DOHH2 (cell line): Measurements from ENCODE around the gene ARMC8.

ENCODE experiments used
- H3F3A ChIP-seq: fragments of 200-600 bp; sonication (generic), shearing (Covaris generic); 2 replicates; pipeline ENCODE4 v1.6.0; 2016; ENCODE audit warnings: antibody characterized with exemption, mild to moderate bottlenecking; ENCODE audit not compliant: control insufficient read depth, insufficient read depth
- H3K27ac ChIP-seq: fragments of 200-600 bp; sonication (generic); 2 replicates; pipeline ENCODE4 v1.5.1; 2014; ENCODE audit warnings: low read depth, mild to moderate bottlenecking, low read length, moderate library complexity
- H3K27me3 ChIP-seq: fragments of 200-600 bp; sonication (generic); 2 replicates; pipeline ENCODE4 v1.6.1; 2014; ENCODE audit warnings: mild to moderate bottlenecking, low read length, mixed read lengths; ENCODE audit not compliant: control insufficient read depth
- H3K36me3 ChIP-seq: fragments of 200-600 bp; sonication (generic); 2 replicates; pipeline ENCODE4 v1.6.1; 2014; ENCODE audit warnings: mild to moderate bottlenecking, low read length, moderate library complexity, mixed read lengths; ENCODE audit not compliant: control insufficient read depth
- H3K4me1 ChIP-seq: fragments of 200-600 bp; sonication (generic); 2 replicates; pipeline ENCODE4 v1.6.1; 2014; ENCODE audit warnings: mild to moderate bottlenecking, low read length, mixed read lengths; ENCODE audit not compliant: control insufficient read depth
- H3K4me2 ChIP-seq: fragments of 200-600 bp; sonication (generic); 2 replicates; pipeline ENCODE4 v1.6.0; 2014; ENCODE audit warnings: mild to moderate bottlenecking, low read length, moderate library complexity
- H3K4me3 ChIP-seq: fragments of 200-600 bp; sonication (generic); 2 replicates; pipeline ENCODE4 v1.5.1; 2014; ENCODE audit warnings: mild to moderate bottlenecking, low read length, mixed read lengths
- H3K79me2 ChIP-seq: fragments of 200-600 bp; sonication (generic); 2 replicates; pipeline ENCODE4 v1.6.1; 2014; ENCODE audit warnings: mild to moderate bottlenecking, low read length, mixed read lengths; ENCODE audit not compliant: control insufficient read depth
- H3K9me2 ChIP-seq: fragments of 200-600 bp; sonication (generic); replicated peaks from 2 replicates; pipeline ENCODE4 v1.6.1; 2014; ENCODE audit warnings: mild to moderate bottlenecking, low read length, mixed read lengths; ENCODE audit not compliant: control insufficient read depth
- H3K9me3 ChIP-seq: fragments of 200-600 bp; sonication (generic); 2 replicates; pipeline ENCODE4 v1.6.1; 2014; ENCODE audit warnings: antibody characterized with exemption, low read length, mixed read lengths; ENCODE audit not compliant: control insufficient read depth, insufficient read depth
- H4K20me1 ChIP-seq: fragments of 200-600 bp; sonication (generic); 2 replicates; pipeline ENCODE4 v1.6.0; 2014; ENCODE audit warnings: low read depth, mild to moderate bottlenecking, antibody characterized with exemption, low read length, moderate library complexity; ENCODE audit not compliant: control insufficient read depth, insufficient read depth
- CTCF ChIP-seq: fragments of 200-600 bp; sonication (generic); IDR thresholded peaks from one replicate; pipeline ENCODE4 v1.5.1; 2014; ENCODE audit warnings: antibody characterized with exemption, mild to moderate bottlenecking, low read depth, low read length; ENCODE audit not compliant: poor library complexity, severe bottlenecking
- EZH2phosphoT487 ChIP-seq: fragments of 200-600 bp; sonication (generic); IDR thresholded peaks from 2 replicates; pipeline ENCODE4 v1.6.1; 2017; ENCODE audit warnings: borderline replicate concordance, mild to moderate bottlenecking, antibody characterized with exemption, low read length, moderate library complexity, mixed read lengths

ARMC8 gene

GRCh38 chr3:138282836-138283235 lies 95.7 kb downstream of the ARMC8 start:
- Histone ChIP-seq H3K4me1 (no peaks in the 10 kb centered on the region), H3K4me2 (no peak overlapping the region), H3K27me3 (no peaks in the 10 kb centered on the region), H3K36me3 (peaks cover 26% of the 10 kb centered on the region), H3F3A (no peaks in the 10 kb centered on the region), H3K79me2 (no peaks in the 10 kb centered on the region), H3K4me3 (no peak overlapping the region), H3K9me3 (no peaks in the 10 kb centered on the region), H3K9me2 (no peaks in the 10 kb centered on the region), H4K20me1 (no peaks in the 10 kb centered on the region), H3K27ac (no peak overlapping the region)
- no peak for TF ChIP-seq EZH2phosphoT487
- TF ChIP-seq CTCF: no peak

- no peak for TF ChIP-seq CTCF
- no peak for TF ChIP-seq EZH2phosphoT487
- H3K9me3 ChIP-seq: no peaks in the 10 kb centered on the region
- no peaks in the 10 kb centered on the region for H3K4me1 ChIP-seq
- no peaks in the 10 kb centered on the region for H3K27me3 ChIP-seq
- no peaks in the 10 kb centered on the region for H3K9me2 ChIP-seq
- peaks cover 32% of the 10 kb centered on the region for H3K36me3 ChIP-seq
- no peak overlapping the region for H3K27ac ChIP-seq
- no peaks in the 10 kb centered on the region for H3F3A ChIP-seq
- no peaks in the 10 kb centered on the region for H4K20me1 ChIP-seq
- H3K4me2 ChIP-seq: no peak overlapping the region
- H3K4me3 ChIP-seq: no peak overlapping the region
- no peaks in the 10 kb centered on the region for H3K79me2 ChIP-seq
Observed at GRCh38 chr3:138284079-138284478, 97.0 kb downstream of the ARMC8 start.

GRCh38 chr3:138284957-138285477 lies 97.9 kb downstream of the ARMC8 start:
- Histone ChIP-seq H3K27me3 (no peaks in the 10 kb centered on the region), H3K4me1 (no peaks in the 10 kb centered on the region), H3K36me3 (peaks cover 40% of the 10 kb centered on the region), H3K27ac (no peak overlapping the region), H4K20me1 (no peaks in the 10 kb centered on the region), H3K4me2 (no peak overlapping the region), H3F3A (no peaks in the 10 kb centered on the region), H3K79me2 (no peaks in the 10 kb centered on the region), H3K9me2 (no peaks in the 10 kb centered on the region), H3K4me3 (no peak overlapping the region), H3K9me3 (no peaks in the 10 kb centered on the region)
- TF ChIP-seq CTCF: no peak
- TF ChIP-seq EZH2phosphoT487: no peak

GRCh38 chr3:138289260-138289659 lies 102.2 kb downstream of the ARMC8 start:
- peaks cover 54% of the 10 kb centered on the region for H3K36me3 ChIP-seq
- H3K27me3 ChIP-seq: no peaks in the 10 kb centered on the region
- no peaks in the 10 kb centered on the region for H3K9me3 ChIP-seq
- no peak overlapping the region for H3K4me3 ChIP-seq
- no peaks in the 10 kb centered on the region for H3K9me2 ChIP-seq
- H3K79me2 ChIP-seq: no peaks in the 10 kb centered on the region
- no peak overlapping the region for H3K27ac ChIP-seq
- H4K20me1 ChIP-seq: no peaks in the 10 kb centered on the region
- no peaks in the 10 kb centered on the region for H3K4me1 ChIP-seq
- no peaks in the 10 kb centered on the region for H3F3A ChIP-seq
- TF ChIP-seq CTCF: no peak
- TF ChIP-seq EZH2phosphoT487: no peak
- H3K4me2 ChIP-seq: no peak overlapping the region
